ENCODE results near the gene PAQR3. TPM values are rescaled to one million over a fixed set of nuclear protein-coding genes. Genes with fewer than 3 reads are reported as not detected.

Gene PAQR3
- 9.2 TPM for total RNA-seq

DNA sequence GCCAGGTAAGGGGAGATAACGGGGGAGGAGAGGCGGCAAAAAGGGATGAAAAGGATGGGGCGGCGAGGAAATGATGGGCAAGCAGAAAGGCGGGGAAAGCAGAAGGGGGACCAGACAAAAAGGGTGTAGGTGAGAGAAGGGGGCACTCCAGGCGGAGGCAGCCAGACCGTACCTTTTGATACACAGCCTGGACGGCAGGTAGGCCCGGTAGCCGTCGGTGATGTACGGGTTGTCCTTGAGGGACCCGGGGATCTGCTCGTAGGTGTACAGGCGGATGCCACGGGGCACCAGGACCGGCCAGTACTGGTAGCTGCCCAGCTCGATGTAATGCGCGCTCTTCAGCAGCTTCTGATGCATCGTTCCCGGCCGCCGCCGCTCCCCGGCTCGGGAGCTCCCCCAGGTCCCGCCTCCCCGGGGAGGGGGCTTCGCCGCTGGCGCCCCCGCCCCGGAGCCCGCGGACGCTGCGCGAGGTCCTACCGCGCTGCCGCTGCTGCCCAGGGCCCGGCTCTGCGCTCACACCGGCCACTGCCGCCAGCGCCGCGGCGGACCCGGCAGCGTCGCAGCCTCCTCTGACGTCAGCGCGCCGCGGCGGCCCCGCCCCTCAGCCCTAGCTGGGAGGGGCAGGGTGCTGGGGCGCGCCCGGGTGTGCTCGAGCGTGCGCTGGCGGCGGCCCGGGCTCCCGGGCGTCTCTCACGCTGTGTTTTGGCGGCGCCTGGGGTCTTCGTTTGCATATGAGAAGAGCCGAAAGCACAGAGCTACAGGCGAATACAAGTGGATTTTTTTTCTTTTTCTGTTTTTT, at the start of gene PAQR3:
PAQR3 (minus strand) TSS at position 571 of the 799 bp plus-strand sequence; CDS start at position 357, 214 bp downstream.
- ATAC-seq: peak; percentile 99

- ATAC-seq: no peak
Measured at GRCh38 chr4:78987683-78988082, 48.4 kb upstream of the PAQR3 start.

- no peak for ATAC-seq
Measured at GRCh38 chr4:78984593-78984992, 45.4 kb upstream of the PAQR3 start.

DNA sequence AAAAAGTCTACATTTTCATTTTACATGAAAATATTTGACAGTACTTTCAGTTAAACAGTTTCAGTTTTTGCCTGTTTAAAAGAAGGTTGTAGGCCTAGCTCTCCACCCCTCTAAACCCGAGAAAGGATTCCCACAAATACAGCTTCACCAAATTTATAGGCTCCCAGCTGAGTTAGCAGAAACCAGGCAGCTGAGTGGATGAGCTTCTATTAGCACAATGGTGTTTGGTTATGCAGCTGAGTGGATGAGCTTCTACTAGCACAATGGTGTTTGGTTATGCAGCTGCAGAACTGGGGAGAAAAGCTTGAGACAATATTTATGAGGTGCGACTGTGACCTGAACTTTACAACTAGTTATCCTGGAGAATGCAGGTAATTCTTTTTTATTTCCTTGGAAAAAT, 36.6 kb upstream of the PAQR3 start:
- no peak for ATAC-seq

GRCh38 chr4:78971776-78972175, 32.5 kb upstream of the PAQR3 start:
- no peak for ATAC-seq

DNA sequence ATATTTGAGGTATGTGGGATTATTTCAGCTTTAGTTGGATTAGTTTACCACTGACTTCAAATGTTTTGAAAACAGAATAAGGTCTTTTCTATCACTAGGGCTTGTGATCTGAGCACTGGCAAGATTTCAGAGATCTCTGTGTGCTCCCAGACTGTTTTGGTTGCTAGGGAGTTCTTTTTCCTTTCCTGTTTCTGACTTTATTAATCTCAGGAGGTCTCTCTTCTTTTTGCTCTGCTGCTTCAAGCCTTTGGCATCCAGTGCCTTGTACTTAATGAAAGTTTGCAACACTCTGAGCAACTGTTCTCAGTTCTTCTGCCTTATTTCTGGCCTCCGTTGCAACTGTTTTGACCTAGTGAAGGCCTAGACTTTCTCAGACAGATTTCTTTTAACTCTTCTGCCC, 32.1 kb upstream of the PAQR3 start:
- no peak for ATAC-seq

GRCh38 chr4:78962597-78963115, 23.4 kb upstream of the PAQR3 start:
- ATAC-seq: no peak

DNA sequence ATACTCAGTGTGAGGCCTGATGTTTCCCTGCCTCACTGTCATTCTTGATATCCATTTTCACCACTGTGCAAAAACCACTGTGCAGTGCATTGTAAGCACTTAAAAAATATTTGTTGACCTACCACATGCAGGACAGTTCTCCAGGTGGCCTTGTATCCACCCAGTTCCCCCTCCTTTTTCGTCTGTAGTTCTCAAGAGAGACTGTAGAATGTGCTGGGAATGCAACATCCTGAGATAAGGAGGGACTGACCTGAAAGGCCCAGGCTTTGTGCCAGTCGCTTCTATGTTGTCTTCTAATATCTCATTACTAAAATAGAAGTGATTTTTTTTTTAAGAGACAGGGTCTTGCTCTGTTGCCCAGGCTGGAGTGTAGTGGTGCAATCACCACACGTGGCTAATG, 21.7 kb upstream of the PAQR3 start:
- ATAC-seq: no peak

GRCh38 chr4:78956975-78957374, 17.7 kb upstream of the PAQR3 start:
- no peak for ATAC-seq

DNA sequence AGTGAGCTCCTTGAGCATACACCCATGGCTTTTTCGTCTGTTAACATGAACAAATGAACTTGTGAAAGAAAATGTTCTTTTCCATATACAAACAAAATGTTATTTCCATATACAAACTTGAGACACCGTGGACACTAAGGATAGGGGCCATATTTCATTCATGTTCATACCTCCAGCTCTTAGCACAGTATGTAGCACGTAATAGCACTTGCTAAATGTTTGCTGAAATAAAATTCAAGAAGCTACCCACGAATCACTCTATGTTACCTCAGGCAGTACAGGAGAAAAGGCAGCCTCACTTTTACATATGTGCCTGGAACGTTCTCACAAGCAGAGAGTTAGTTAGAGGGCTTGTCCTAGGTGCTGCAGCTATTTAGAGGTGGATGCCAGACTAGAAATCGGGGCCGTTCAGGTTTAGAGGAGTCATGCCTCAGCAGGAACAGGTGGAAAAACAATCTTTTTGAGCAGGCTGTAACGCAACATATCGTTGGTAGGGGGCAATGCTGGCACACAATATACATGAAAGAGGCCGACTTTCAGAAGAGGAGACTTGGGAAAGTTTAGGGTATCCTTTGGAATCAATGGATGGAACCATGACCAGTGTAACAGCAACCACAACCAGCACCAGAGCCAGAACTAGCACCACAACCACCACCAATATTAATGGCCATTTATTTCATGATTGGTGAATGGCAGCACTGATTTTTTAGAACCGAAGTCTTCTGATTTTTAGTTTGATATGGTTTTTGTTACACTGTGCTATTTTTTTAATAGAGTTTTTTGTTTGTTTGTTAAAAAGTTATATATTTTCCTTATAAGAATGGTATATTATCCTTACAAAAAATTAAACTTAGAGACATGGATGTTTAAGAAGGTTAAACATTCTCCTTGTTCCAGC, 14.8 kb upstream of the PAQR3 start:
- ATAC-seq: no peak

GRCh38 chr4:78953231-78953630, 14.0 kb upstream of the PAQR3 start:
- ATAC-seq: no peak

- ATAC-seq: peak; percentile 66
Measured at GRCh38 chr4:78951862-78952472, 12.7 kb upstream of the PAQR3 start.

- no peak for ATAC-seq
Measured at GRCh38 chr4:78949735-78950134, 10.5 kb upstream of the PAQR3 start.

- no peak for ATAC-seq
Measured at GRCh38 chr4:78945651-78946179, 6.5 kb upstream of the PAQR3 start.

GRCh38 chr4:78944381-78944780, 5.1 kb upstream of the PAQR3 start:
- no peak for ATAC-seq

DNA sequence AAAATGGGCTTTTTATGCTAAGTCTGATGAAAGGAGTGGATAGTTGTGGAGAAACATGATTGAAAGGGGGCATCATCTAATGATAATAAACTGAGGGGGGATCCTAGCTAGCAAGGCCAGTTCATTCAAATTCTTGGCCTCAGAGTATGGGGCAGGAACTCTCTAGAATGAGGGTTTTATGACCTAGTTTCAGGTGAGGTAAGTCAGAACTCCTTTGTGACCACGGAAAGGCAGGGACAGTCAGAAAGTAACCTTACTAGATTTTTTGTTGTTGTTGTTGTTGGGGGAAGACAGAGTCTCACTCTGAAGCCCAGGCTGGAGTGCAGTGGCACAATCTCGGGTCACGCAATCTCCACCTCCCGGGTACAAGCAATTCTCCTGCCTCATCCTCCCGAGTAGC, 1.5 kb upstream of the PAQR3 start:
- no peak for ATAC-seq

DNA sequence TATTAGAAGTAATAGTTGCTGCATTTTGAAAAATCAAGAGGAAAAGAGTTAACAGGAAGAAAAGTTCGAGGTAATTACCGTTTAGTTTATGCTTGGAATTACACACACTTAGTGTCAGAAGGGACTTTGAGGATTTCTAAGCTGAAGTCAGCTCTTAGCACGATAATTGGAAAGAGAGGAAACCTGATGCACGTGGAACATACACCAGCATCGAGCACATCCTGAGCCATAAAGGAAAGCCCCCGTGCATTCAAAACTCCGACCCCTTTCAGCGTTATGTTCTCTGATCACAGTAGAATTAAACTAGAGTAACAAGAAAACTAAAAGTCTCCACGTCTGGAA, 400 bp upstream of the PAQR3 start:
- no peak for ATAC-seq

- no peak for ATAC-seq
Measured at GRCh38 chr4:78938474-78938867, 767 bp downstream of the PAQR3 start.

DNA sequence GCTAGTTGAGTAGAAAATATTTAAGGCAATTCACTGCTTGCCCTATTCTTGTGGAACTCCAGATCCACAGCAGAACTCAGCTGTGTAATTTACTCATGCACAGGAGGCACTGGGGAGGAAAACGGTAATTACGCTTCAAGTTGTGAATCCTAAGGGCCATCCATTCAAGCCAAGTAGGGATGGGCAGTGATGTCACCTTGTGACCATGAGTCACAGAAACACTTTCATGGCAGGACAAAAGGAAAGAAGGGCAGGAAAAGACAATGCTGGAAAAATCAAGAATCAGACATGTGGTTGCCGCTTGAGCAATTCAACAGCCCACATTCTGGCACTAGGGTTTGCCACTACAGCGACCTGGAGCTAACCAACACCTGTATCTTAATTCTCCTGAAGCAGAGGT, 1.4 kb downstream of the PAQR3 start:
- ATAC-seq: no peak

- no peak for ATAC-seq
Measured at GRCh38 chr4:78936989-78937388, 2.2 kb downstream of the PAQR3 start.

GRCh38 chr4:78930016-78930629, 9.1 kb downstream of the PAQR3 start:
- ATAC-seq: no peak

DNA sequence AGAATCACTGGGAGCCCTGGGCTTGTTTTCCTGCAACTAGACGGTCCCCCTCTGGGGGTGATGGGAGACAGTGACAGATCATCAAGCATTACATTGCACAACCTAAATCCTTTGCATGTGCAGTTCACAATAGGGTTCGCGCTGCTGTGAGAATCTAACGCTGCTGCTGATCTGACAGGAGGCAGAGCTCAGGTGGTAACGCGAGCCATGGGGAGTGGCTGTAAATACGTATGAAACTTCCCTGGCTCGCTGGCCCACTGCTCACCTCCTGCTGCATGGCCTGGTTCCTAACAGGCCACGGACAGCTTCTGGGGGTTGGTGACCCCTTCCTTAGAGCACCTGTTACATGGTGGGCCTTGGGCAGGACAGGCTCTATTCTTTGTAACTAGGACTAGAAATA, 10.4 kb downstream of the PAQR3 start:
- no peak for ATAC-seq

DNA sequence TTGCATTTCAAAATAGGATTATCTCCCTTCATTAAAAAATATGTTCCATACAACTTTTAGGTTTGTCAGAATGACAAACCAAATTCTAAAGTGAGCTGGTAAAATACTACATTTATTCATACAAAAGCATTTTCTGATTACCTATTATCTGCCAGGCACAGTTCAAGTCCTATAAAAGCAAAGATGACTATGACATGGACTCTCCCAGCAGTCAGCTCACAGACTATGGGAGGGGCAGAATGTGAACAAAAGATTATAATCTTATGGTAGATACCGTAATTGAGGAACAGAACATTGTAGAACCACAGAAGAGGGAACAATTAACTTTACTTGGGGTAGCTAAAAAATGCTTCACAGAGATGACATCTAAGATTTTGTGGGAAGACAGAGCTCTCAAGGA, 12.4 kb downstream of the PAQR3 start:
- no peak for ATAC-seq
